RPMI8226 (cell line): ENCODE measurements around the gene GRM5.
"Not testable (repeated sequence)": the region's sequence is repeated elsewhere in the genome, so short reads cannot be mapped to it uniquely, and the experiment has no call there.

ENCODE experiments used
- DNase-seq: peaks from one replicate; pipeline ENCODE4 v3.0.0-alpha.2; 2015

GRM5 gene

GRCh38 chr11:89065651-89066201, at the start of gene GRM5:
GRM5 (minus strand) TSS chr11:89065982; CDS start chr11:89047872, 18,110 bp downstream.
- DNase-seq: not testable (repeated sequence)

GRCh38 chr11:89097956-89098355, 32.2 kb upstream of the GRM5 start:
- not testable (repeated sequence) for DNase-seq

GRCh38 chr11:89093806-89094205, 28.0 kb upstream of the GRM5 start:
- not testable (repeated sequence) for DNase-seq

GRCh38 chr11:89084951-89085350, 19.2 kb upstream of the GRM5 start:
- DNase-seq: not testable (repeated sequence)

GRCh38 chr11:89070911-89071310, 5.1 kb upstream of the GRM5 start:
- not testable (repeated sequence) for DNase-seq

GRCh38 chr11:89067264-89067663, 1.5 kb upstream of the GRM5 start:
- DNase-seq: no peak

GRCh38 chr11:89065066-89065465, 716 bp downstream of the GRM5 start:
- DNase-seq: no peak

GRCh38 chr11:89063481-89063951, 2.3 kb downstream of the GRM5 start:
- DNase-seq: not testable (repeated sequence)

- DNase-seq: not testable (repeated sequence)
These were observed 2.9 kb downstream of the GRM5 start for GRCh38 chr11:89062771-89063298.

GRCh38 chr11:89061839-89062238, 3.9 kb downstream of the GRM5 start:
- not testable (repeated sequence) for DNase-seq

GRCh38 chr11:89057406-89057805, 8.4 kb downstream of the GRM5 start:
- DNase-seq: not testable (repeated sequence)

- no peak for DNase-seq
These were observed 13.6 kb downstream of the GRM5 start for GRCh38 chr11:89052220-89052619.

- DNase-seq: not testable (repeated sequence)
These were observed 18.6 kb downstream of the GRM5 start for GRCh38 chr11:89047159-89047558.

GRCh38 chr11:89043861-89044588, 21.8 kb downstream of the GRM5 start:
- DNase-seq: not testable (repeated sequence)

- not testable (repeated sequence) for DNase-seq
These were observed 36.1 kb downstream of the GRM5 start for GRCh38 chr11:89029671-89030070.

GRCh38 chr11:89021339-89021738, 44.4 kb downstream of the GRM5 start:
- DNase-seq: no peak

- DNase-seq: not testable (repeated sequence)
These were observed 45.8 kb downstream of the GRM5 start for GRCh38 chr11:89019827-89020547.

GRCh38 chr11:89016214-89016613, 49.6 kb downstream of the GRM5 start:
- no peak for DNase-seq

GRCh38 chr11:89015614-89016013, 50.2 kb downstream of the GRM5 start:
- DNase-seq: no peak

GRCh38 chr11:89000852-89001251, 64.9 kb downstream of the GRM5 start:
- not testable (repeated sequence) for DNase-seq

- no peak for DNase-seq
These were observed 86.1 kb downstream of the GRM5 start for GRCh38 chr11:88979641-88980040.

- DNase-seq: not testable (repeated sequence)
These were observed 86.8 kb downstream of the GRM5 start for GRCh38 chr11:88978992-88979391.

GRCh38 chr11:88975441-88975840, 90.3 kb downstream of the GRM5 start:
- not testable (repeated sequence) for DNase-seq
